Glutamatergic neuron (in vitro differentiated cells): Measurements from ENCODE around the gene C17orf113. TPM values are rescaled to one million over a fixed set of nuclear protein-coding genes. Genes with fewer than 3 reads are reported as not detected.

Experiments used
- DNase-seq: peaks from one replicate; pipeline ENCODE4 v3.0.0; 2022
- H3K27ac Mint-ChIP-seq: one replicate; pipeline ENCODE4 v1.8.0; 2020; ENCODE audit warnings: mild to moderate bottlenecking, mixed read lengths, inconsistent platforms; ENCODE audit not compliant: unreplicated experiment
- H3K27me3 Mint-ChIP-seq: one replicate; pipeline ENCODE4 v1.8.0; 2020; ENCODE audit warnings: mild to moderate bottlenecking, moderate library complexity, mixed read lengths, inconsistent platforms; ENCODE audit not compliant: unreplicated experiment
- H3K36me3 Mint-ChIP-seq: one replicate; pipeline ENCODE4 v1.8.0; 2020; ENCODE audit warnings: mild to moderate bottlenecking, mixed read lengths, inconsistent platforms; ENCODE audit not compliant: unreplicated experiment
- H3K4me1 Mint-ChIP-seq: one replicate; pipeline ENCODE4 v1.8.0; 2020; ENCODE audit warnings: mild to moderate bottlenecking, low read depth, mixed read lengths, inconsistent platforms; ENCODE audit not compliant: unreplicated experiment
- H3K4me3 Mint-ChIP-seq: one replicate; pipeline ENCODE4 v1.8.0; 2020; ENCODE audit warnings: mild to moderate bottlenecking, mixed read lengths, inconsistent platforms; ENCODE audit not compliant: unreplicated experiment
- H3K9me3 Mint-ChIP-seq: one replicate; pipeline ENCODE4 v1.8.0; 2020; ENCODE audit warnings: mild to moderate bottlenecking, moderate library complexity, mixed read lengths, inconsistent platforms; ENCODE audit not compliant: unreplicated experiment
- CTCF ChIP-seq: fragments of 200-600 bp; sonication (generic); IDR thresholded peaks from one replicate; pipeline ENCODE4 v1.5.0; 2021; ENCODE audit not compliant: partially characterized antibody, unreplicated experiment
- total RNA-seq: library from RNA; stranded (reverse); fragmentation: NEBNext Ultra II Directional; extraction: Animal tissue kit (Norgen Biotek cat#: 25700); gene quantifications from one replicate; pipeline ENCODE4 v1.2.1, GENCODE V29; 2021; ENCODE audit not compliant: unreplicated experiment

The C17orf113 gene
- total RNA-seq, 1 donor from 2014 or later = 2.4 TPM

- no peak for TF ChIP-seq CTCF
- DNase-seq = no peak
- H3K27me3 Mint-ChIP-seq = peaks cover 3% of the 10 kb centered on the region
- no peak overlapping the region for H3K27ac Mint-ChIP-seq
- H3K4me3 Mint-ChIP-seq = no peak overlapping the region
- H3K9me3 Mint-ChIP-seq = peaks cover 3% of the 10 kb centered on the region
- no peaks in the 10 kb centered on the region for H3K36me3 Mint-ChIP-seq
- H3K4me1 Mint-ChIP-seq = peaks cover 5% of the 10 kb centered on the region
These were observed 12.0 kb downstream of the C17orf113 start for GRCh38 chr17:42038221-42038973.

DNA sequence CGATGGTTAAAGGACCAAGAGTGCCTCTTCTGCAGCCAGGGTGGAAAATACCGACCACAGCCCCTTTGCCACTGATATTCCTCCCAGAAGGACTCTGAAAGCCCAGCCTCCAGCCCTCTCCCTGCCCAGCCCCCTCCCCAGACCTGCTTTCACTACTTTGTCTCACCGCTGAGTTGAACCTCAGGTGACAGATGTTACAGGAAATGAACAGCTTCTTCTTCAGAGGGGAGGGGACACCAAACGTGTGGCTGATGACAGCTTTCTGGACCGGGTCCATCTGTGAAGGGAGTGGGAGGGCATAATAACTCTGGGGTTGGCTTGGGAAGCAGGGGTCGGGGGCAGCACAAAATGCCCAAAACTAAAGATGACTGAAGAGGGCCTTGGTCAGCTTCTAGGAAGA lies 16.3 kb downstream of the C17orf113 start:
- Mint-ChIP-seq H3K9me3 (peaks cover 5% of the 10 kb centered on the region), H3K36me3 (no peaks in the 10 kb centered on the region), H3K27me3 (peaks cover 3% of the 10 kb centered on the region), H3K27ac (no peak overlapping the region), H3K4me1 (peaks cover 6% of the 10 kb centered on the region), H3K4me3 (no peak overlapping the region)
- TF ChIP-seq CTCF = no peak
- no peak for DNase-seq

DNA sequence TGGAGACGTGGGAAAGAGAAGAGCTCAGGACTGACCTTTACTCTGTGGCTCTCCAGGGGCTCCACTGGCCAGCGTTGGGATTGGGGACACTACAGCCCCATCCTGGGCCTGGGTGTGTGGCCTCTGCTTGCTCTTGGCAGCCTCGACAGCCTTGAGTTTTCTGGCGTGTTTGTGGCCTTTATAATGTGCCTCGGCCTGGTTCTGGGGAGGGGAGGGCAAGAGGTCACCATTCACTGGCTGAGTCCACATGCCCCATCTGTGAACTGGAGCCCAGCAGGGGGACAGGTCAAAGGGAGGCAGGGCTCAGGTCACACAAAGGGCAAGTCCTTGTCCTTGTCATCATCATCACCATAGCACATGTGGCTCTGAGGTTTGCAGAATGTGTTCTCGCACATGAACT lies 18.8 kb downstream of the C17orf113 start:
- Mint-ChIP-seq H3K36me3 (no peaks in the 10 kb centered on the region), H3K27ac (no peak overlapping the region), H3K4me3 (no peak overlapping the region), H3K4me1 (peaks cover 14% of the 10 kb centered on the region), H3K9me3 (peaks cover 5% of the 10 kb centered on the region), H3K27me3 (peaks cover 3% of the 10 kb centered on the region)
- no peak for TF ChIP-seq CTCF
- DNase-seq = no peak

DNA sequence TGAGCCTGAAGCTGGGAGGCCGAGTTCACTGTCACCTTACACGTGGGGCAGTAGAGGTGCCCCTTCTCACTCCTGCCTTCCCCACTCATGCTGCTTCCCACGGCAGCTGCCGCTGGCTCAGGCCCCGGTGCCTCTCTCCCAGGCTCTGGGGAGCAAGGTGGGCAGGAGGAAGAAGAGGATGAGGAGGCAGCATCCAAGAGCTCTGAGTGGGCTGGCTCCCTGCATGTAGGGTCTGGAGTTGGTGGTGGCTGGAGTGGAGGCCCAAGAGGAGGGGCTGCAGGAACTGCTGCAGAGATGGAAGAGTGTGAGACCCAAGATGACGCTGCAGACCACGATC lies 21.6 kb downstream of the C17orf113 start:
- TF ChIP-seq CTCF = no peak
- no peak overlapping the region for H3K27ac Mint-ChIP-seq
- H3K36me3 Mint-ChIP-seq = no peaks in the 10 kb centered on the region
- peaks cover 3% of the 10 kb centered on the region for H3K9me3 Mint-ChIP-seq
- H3K4me1 Mint-ChIP-seq = peaks cover 15% of the 10 kb centered on the region
- no peak for DNase-seq
- no peak overlapping the region for H3K4me3 Mint-ChIP-seq
- H3K27me3 Mint-ChIP-seq = peaks cover 8% of the 10 kb centered on the region

DNA sequence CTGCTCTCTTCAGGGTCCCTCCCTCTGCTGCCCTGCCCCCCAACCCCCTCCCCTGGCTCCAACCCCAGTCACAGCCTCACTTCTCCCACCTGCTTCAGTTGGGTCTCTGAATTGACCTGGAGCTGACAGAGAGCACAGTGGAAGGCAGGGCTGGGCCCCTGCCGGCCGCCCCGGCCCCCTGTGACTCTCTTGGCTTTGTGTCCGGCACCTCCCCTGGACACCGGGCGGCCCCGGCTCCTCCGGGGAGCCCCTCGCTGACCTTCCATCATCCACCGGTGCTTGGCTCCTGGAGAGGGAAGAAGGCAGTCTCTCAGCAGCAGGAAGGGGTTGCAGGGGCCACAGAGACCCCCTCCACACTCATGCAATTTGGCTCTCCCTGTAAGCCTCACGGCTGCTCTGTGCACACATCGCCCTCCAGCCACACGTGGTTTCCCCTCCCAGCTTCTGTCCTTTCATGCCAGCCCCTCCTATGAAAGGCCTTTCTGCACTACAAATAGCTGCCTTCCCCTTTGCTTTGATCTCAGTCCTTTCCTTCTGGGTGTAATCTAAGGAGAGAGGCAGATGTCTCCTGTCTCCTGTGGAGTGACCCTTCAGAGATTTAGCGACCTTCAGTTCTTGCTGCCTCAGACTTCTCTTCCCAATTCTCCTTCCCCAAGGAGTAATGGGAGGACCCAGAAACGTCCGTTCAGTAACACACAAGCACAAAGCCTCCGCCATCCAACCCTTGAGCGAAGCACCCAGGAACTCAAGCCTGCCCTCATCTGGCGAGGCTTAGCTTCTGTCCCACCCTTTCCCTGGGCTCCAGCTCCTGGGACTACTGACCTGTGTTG lies 22.2 kb downstream of the C17orf113 start:
- H3K9me3 Mint-ChIP-seq = peaks cover 2% of the 10 kb centered on the region
- H3K4me3 Mint-ChIP-seq = peak overlapping the region; percentile 68
- DNase-seq = peak; percentile 46

More for the DNA sequence above, 22.2 kb downstream of the C17orf113 start:
- no peak for TF ChIP-seq CTCF
- H3K36me3 Mint-ChIP-seq = no peaks in the 10 kb centered on the region
- H3K27me3 Mint-ChIP-seq = peaks cover 8% of the 10 kb centered on the region
- peak overlapping the region; percentile 89 for H3K27ac Mint-ChIP-seq
- H3K4me1 Mint-ChIP-seq = peaks cover 13% of the 10 kb centered on the region
